HG03457 (cell line): ENCODE results near the gene UBE2E1.
A peak's percentile ranks its signal among the peaks of the same experiment; 100 is the strongest.

Experiments
- ATAC-seq: cut with Tn5 transposase; IDR thresholded peaks from one replicate; pipeline ENCODE4 v1.9.1; 2021; ENCODE audit warnings: moderate number of reproducible peaks; ENCODE audit not compliant: unreplicated experiment

UBE2E1 gene

GRCh38 chr3:23793528-23794134, 12.1 kb upstream of the UBE2E1 start:
- no peak for ATAC-seq

GRCh38 chr3:23795096-23795495, 10.7 kb upstream of the UBE2E1 start:
- no peak for ATAC-seq

GRCh38 chr3:23796518-23796917, 9.2 kb upstream of the UBE2E1 start:
- ATAC-seq = no peak

- ATAC-seq = peak; percentile 75
These were observed 8.3 kb upstream of the UBE2E1 start for GRCh38 chr3:23797491-23797890.

- ATAC-seq = no peak
These were observed 7.3 kb upstream of the UBE2E1 start for GRCh38 chr3:23798456-23798855.

GRCh38 chr3:23798876-23799275, 6.9 kb upstream of the UBE2E1 start:
- ATAC-seq = no peak

- no peak for ATAC-seq
These were observed 5.0 kb upstream of the UBE2E1 start for GRCh38 chr3:23800731-23801130.

GRCh38 chr3:23804441-23805209, 1.1 kb upstream of the UBE2E1 start:
- ATAC-seq = no peak

GRCh38 chr3:23805210-23805632, 534 bp upstream of the UBE2E1 start:
- ATAC-seq = no peak

GRCh38 chr3:23806534-23807423, 1.0 kb downstream of the UBE2E1 start:
- ATAC-seq = no peak

GRCh38 chr3:23807424-23808015, 1.8 kb downstream of the UBE2E1 start:
- no peak for ATAC-seq

GRCh38 chr3:23808525-23808924, 2.8 kb downstream of the UBE2E1 start:
- ATAC-seq = no peak

- ATAC-seq = no peak
These were observed 3.5 kb downstream of the UBE2E1 start for GRCh38 chr3:23809294-23809693.

GRCh38 chr3:23809840-23810342, 4.1 kb downstream of the UBE2E1 start:
- ATAC-seq = no peak

GRCh38 chr3:23810343-23811184, 4.8 kb downstream of the UBE2E1 start:
- no peak for ATAC-seq

- ATAC-seq = no peak
These were observed 5.4 kb downstream of the UBE2E1 start for GRCh38 chr3:23811185-23811527.

- ATAC-seq = peak; percentile 42
These were observed 6.2 kb downstream of the UBE2E1 start for GRCh38 chr3:23811919-23812318.

- no peak for ATAC-seq
These were observed 10.1 kb downstream of the UBE2E1 start for GRCh38 chr3:23815879-23816278.

- no peak for ATAC-seq
These were observed 11.0 kb downstream of the UBE2E1 start for GRCh38 chr3:23816721-23817120.

- no peak for ATAC-seq
These were observed 11.9 kb downstream of the UBE2E1 start for GRCh38 chr3:23817508-23818223.
